Measurements from ENCODE around the gene XYLT1. TPM values are rescaled to one million over a fixed set of nuclear protein-coding genes. Genes with fewer than 3 reads are reported as not detected.

XYLT1 gene
- total RNA-seq, 2 experiments from 2014 or later: 46.6 to 50.1 TPM

GRCh38 chr16:17381784-17382183, 89.0 kb downstream of the XYLT1 start:
- H3K27me3 Mint-ChIP-seq: no peaks in the 10 kb centered on the region
- H3K36me3 Mint-ChIP-seq (ENCODE audit: low read depth): peaks cover 34% of the 10 kb centered on the region
- H3K27ac Mint-ChIP-seq: no peak overlapping the region
- H3K4me1 Mint-ChIP-seq: peaks cover 70% of the 10 kb centered on the region
- DNase-seq: no peak
- no peak overlapping the region for H3K4me3 Mint-ChIP-seq
- ChIA-PET CTCF (no interaction called here), POLR2A (no interaction called here)
- no peaks in the 10 kb centered on the region for H3K9me3 Mint-ChIP-seq

GRCh38 chr16:17380613-17381012, 90.1 kb downstream of the XYLT1 start:
- H3K27ac Mint-ChIP-seq: peak overlapping the region; percentile 23
- DNase-seq: no peak
- no peak overlapping the region for H3K4me3 Mint-ChIP-seq
- no peaks in the 10 kb centered on the region for H3K9me3 Mint-ChIP-seq
- CTCF ChIA-PET: interaction anchor here (0.8 to 1.1 kb wide), 2 partner anchors 9 to 11 kb away, joined by 3 read pairs; no protein-coding TSS in a partner anchor
- POLR2A ChIA-PET: no interaction called here
- H3K27me3 Mint-ChIP-seq: no peaks in the 10 kb centered on the region
- H3K36me3 Mint-ChIP-seq (ENCODE audit: low read depth): peaks cover 34% of the 10 kb centered on the region
- H3K4me1 Mint-ChIP-seq: peaks cover 69% of the 10 kb centered on the region

GRCh38 chr16:17379121-17379571, 91.6 kb downstream of the XYLT1 start:
- POLR2A ChIA-PET: no interaction called here
- Mint-ChIP-seq H3K9me3 (no peaks in the 10 kb centered on the region), H3K27ac (no peak overlapping the region), H3K4me3 (no peak overlapping the region), H3K27me3 (no peaks in the 10 kb centered on the region), H3K4me1 (peaks cover 71% of the 10 kb centered on the region), H3K36me3 (ENCODE audit: low read depth) (peaks cover 39% of the 10 kb centered on the region)
- no peak for DNase-seq
- CTCF ChIA-PET: no interaction called here

GRCh38 chr16:17377360-17378324, 93.1 kb downstream of the XYLT1 start:
- POLR2A ChIA-PET: no interaction called here

GRCh38 chr16:17375461-17376304, 95.1 kb downstream of the XYLT1 start:
- Mint-ChIP-seq H3K36me3 (ENCODE audit: low read depth) (peaks cover 43% of the 10 kb centered on the region), H3K9me3 (no peaks in the 10 kb centered on the region), H3K4me3 (no peak overlapping the region), H3K27me3 (no peaks in the 10 kb centered on the region), H3K27ac (no peak overlapping the region), H3K4me1 (peaks cover 75% of the 10 kb centered on the region)
- DNase-seq: no peak
- POLR2A ChIA-PET: no interaction called here
- CTCF ChIA-PET: interaction anchor here (0.6 to 1.3 kb wide), 3 partner anchors 9 to 1231 kb away, joined by 3 read pairs; no protein-coding TSS in a partner anchor

More at GRCh38 chr16:17377360-17378324, 93.1 kb downstream of the XYLT1 start:
- Mint-ChIP-seq H3K27me3 (no peaks in the 10 kb centered on the region), H3K4me3 (no peak overlapping the region), H3K9me3 (no peaks in the 10 kb centered on the region), H3K36me3 (ENCODE audit: low read depth) (peaks cover 43% of the 10 kb centered on the region), H3K4me1 (peaks cover 69% of the 10 kb centered on the region), H3K27ac (no peak overlapping the region)
- CTCF ChIA-PET: interaction anchor here (0.8 to 1.4 kb wide), 3 partner anchors 11 to 86 kb away, joined by 3 to 5 read pairs (median 3); no protein-coding TSS in a partner anchor
- no peak for DNase-seq

GRCh38 chr16:17374668-17375255, 96.0 kb downstream of the XYLT1 start:
- H3K27ac Mint-ChIP-seq: peak overlapping the region; percentile 5
- H3K36me3 Mint-ChIP-seq (ENCODE audit: low read depth): peaks cover 47% of the 10 kb centered on the region
- no peak overlapping the region for H3K4me3 Mint-ChIP-seq
- no peaks in the 10 kb centered on the region for H3K9me3 Mint-ChIP-seq
- POLR2A ChIA-PET: no interaction called here
- CTCF ChIA-PET: interaction anchor here (1.1 to 1.6 kb wide), 6 partner anchors 8 to 42 kb away, joined by 3 to 5 read pairs (median 4); no protein-coding TSS in a partner anchor
- peaks cover 81% of the 10 kb centered on the region for H3K4me1 Mint-ChIP-seq
- no peaks in the 10 kb centered on the region for H3K27me3 Mint-ChIP-seq
- no peak for DNase-seq

- Mint-ChIP-seq H3K36me3 (ENCODE audit: low read depth) (peaks cover 43% of the 10 kb centered on the region), H3K4me1 (peaks cover 81% of the 10 kb centered on the region), H3K27me3 (no peaks in the 10 kb centered on the region), H3K4me3 (no peak overlapping the region), H3K27ac (no peak overlapping the region), H3K9me3 (no peaks in the 10 kb centered on the region)
- ChIA-PET CTCF (interaction anchor here (1.1 to 2.0 kb wide), 4 partner anchors 9 to 43 kb away, joined by 4 to 5 read pairs (median 5); no protein-coding TSS in a partner anchor), POLR2A (interaction anchor here (0.6 kb wide), 1 partner anchor 14 kb away, joined by 4 read pairs; no protein-coding TSS in a partner anchor)
- no peak for DNase-seq
These were observed 97.2 kb downstream of the XYLT1 start for GRCh38 chr16:17373533-17373932.

GRCh38 chr16:17372386-17372785, 98.4 kb downstream of the XYLT1 start:
- no peak for DNase-seq
- Mint-ChIP-seq H3K27ac (peak overlapping the region; percentile 25), H3K36me3 (ENCODE audit: low read depth) (peaks cover 47% of the 10 kb centered on the region), H3K4me1 (peaks cover 82% of the 10 kb centered on the region), H3K9me3 (peaks cover 1% of the 10 kb centered on the region), H3K27me3 (no peaks in the 10 kb centered on the region), H3K4me3 (no peak overlapping the region)
- CTCF ChIA-PET: interaction anchor here (0.9 to 3.1 kb wide), 4 partner anchors 9 to 141 kb away, joined by 3 to 10 read pairs (median 4); no protein-coding TSS in a partner anchor
- POLR2A ChIA-PET: no interaction called here

GRCh38 chr16:17371299-17371698, 99.5 kb downstream of the XYLT1 start:
- no peak for DNase-seq
- H3K36me3 Mint-ChIP-seq (ENCODE audit: low read depth): peaks cover 58% of the 10 kb centered on the region
- POLR2A ChIA-PET: interaction anchor here (0.6 kb wide), 1 partner anchor 25 kb away, joined by 3 read pairs; no protein-coding TSS in a partner anchor
- H3K9me3 Mint-ChIP-seq: peaks cover 7% of the 10 kb centered on the region
- no peak overlapping the region for H3K4me3 Mint-ChIP-seq
- H3K27me3 Mint-ChIP-seq: no peaks in the 10 kb centered on the region
- peaks cover 92% of the 10 kb centered on the region for H3K4me1 Mint-ChIP-seq
- CTCF ChIA-PET: interaction anchor here (0.6 to 3.1 kb wide), 6 partner anchors 10 to 140 kb away, joined by 3 to 10 read pairs (median 3); no protein-coding TSS in a partner anchor
- peak overlapping the region; percentile 99 for H3K27ac Mint-ChIP-seq

GRCh38 chr16:17370731-17371285, 100.0 kb downstream of the XYLT1 start:
- ChIA-PET CTCF (interaction anchor here (0.6 to 3.1 kb wide), 7 partner anchors 13 to 74 kb away, joined by 3 to 10 read pairs (median 4); no protein-coding TSS in a partner anchor), POLR2A (no interaction called here)
- peaks cover 7% of the 10 kb centered on the region for H3K9me3 Mint-ChIP-seq
- H3K36me3 Mint-ChIP-seq (ENCODE audit: low read depth): peaks cover 62% of the 10 kb centered on the region
- no peak for DNase-seq
- H3K27me3 Mint-ChIP-seq: no peaks in the 10 kb centered on the region
- peak overlapping the region; percentile 99 for H3K27ac Mint-ChIP-seq
- H3K4me3 Mint-ChIP-seq: peak overlapping the region; percentile 81
- peaks cover 93% of the 10 kb centered on the region for H3K4me1 Mint-ChIP-seq

GRCh38 chr16:17370223-17370707, 100.5 kb downstream of the XYLT1 start:
- Mint-ChIP-seq H3K4me3 (peak overlapping the region; percentile 81), H3K4me1 (peaks cover 93% of the 10 kb centered on the region), H3K27me3 (no peaks in the 10 kb centered on the region), H3K27ac (peak overlapping the region; percentile 99), H3K9me3 (peaks cover 7% of the 10 kb centered on the region), H3K36me3 (ENCODE audit: low read depth) (peaks cover 66% of the 10 kb centered on the region)
- no peak for DNase-seq
- ChIA-PET CTCF (interaction anchor here (0.7 to 3.1 kb wide), 7 partner anchors 11 to 75 kb away, joined by 3 to 10 read pairs (median 5); no protein-coding TSS in a partner anchor), POLR2A (interaction anchor here (0.9 kb wide), 1 partner anchor 97 kb away, joined by 3 read pairs; no protein-coding TSS in a partner anchor)

All from activated CD4-positive, alpha-beta T cell treated with anti-CD3 and anti-CD28 coated beads, Interleukin-2, amount 10 ng/mL, durations not matched to agents 7 days and 5 days (primary cell).